H1 (cell line): Measurements from ENCODE around the gene NTRK2. TPM values are rescaled to one million over a fixed set of nuclear protein-coding genes. Genes with fewer than 3 reads are reported as not detected.

Experiments used
- CTCF ChIA-PET: fragments of 300-600 bp; sonication (Branson Sonifier 250); formaldehyde crosslinking; loops from one replicate; lab custom pipeline; 2021; ENCODE audit not compliant: partially characterized antibody; lab: Charles Lee
- POLR2A ChIA-PET: fragments of 300-600 bp; sonication (Branson Sonifier 250); formaldehyde crosslinking; loops from one replicate; lab custom pipeline; 2021; ENCODE audit warnings: inconsistent platforms; ENCODE audit not compliant: partially characterized antibody; lab: Charles Lee
- DNase-seq, 2 experiments: peaks; one replicate each; pipeline versions ENCODE4 v3.0.0 to v3.0.0-alpha.2; 2010 to 2022; ENCODE audit warnings: low spot score in 2 of 2, low read depth in 1 of 2, mixed read lengths in 1 of 2
- FAIRE-seq: peaks from 2 replicates; lab custom pipeline; 2011; peaks lifted over from hg19 to GRCh38; lab: Jason Lieb, UNC
- H2AFZ ChIP-seq: 2 replicates; pipeline ENCODE4 v1.8.1; 2012; ENCODE audit warnings: low read length, inconsistent platforms
- H2AK5ac ChIP-seq: 2 replicates; pipeline ENCODE4 v1.6.1; 2013; ENCODE audit warnings: low read depth, low read length
- H2BK120ac ChIP-seq: replicated peaks from 2 replicates; pipeline ENCODE3; 2013; ENCODE audit warnings: low read depth, low read length, inconsistent platforms
- H2BK12ac ChIP-seq: 2 replicates; pipeline ENCODE4 v1.6.1; 2013; ENCODE audit warnings: low read depth, low read length
- H2BK15ac ChIP-seq: 2 replicates; pipeline ENCODE4 v1.6.1; 2013; ENCODE audit warnings: low read length
- H2BK20ac ChIP-seq: 2 replicates; pipeline ENCODE4 v1.6.1; 2013; ENCODE audit warnings: low read length
- H2BK5ac ChIP-seq: 2 replicates; pipeline ENCODE4 v1.6.1; 2013; ENCODE audit warnings: low read depth, low read length
- H3K14ac ChIP-seq: 2 replicates; pipeline ENCODE4 v1.6.1; 2013; ENCODE audit warnings: inconsistent platforms; ENCODE audit not compliant: insufficient read length
- H3K18ac ChIP-seq: 2 replicates; pipeline ENCODE4 v1.6.1; 2013; ENCODE audit warnings: low read length; ENCODE audit errors: extremely low read depth
- H3K23ac ChIP-seq: 2 replicates; pipeline ENCODE4 v1.6.1; 2013; ENCODE audit warnings: inconsistent platforms; ENCODE audit not compliant: insufficient read length
- H3K23me2 ChIP-seq: 2 replicates; pipeline ENCODE4 v1.6.1; 2013; ENCODE audit warnings: low read depth, low read length
- H3K27ac ChIP-seq: 2 replicates; pipeline ENCODE4 v1.6.1; 2011; ENCODE audit warnings: low read depth, low read length, inconsistent platforms
- H3K27me3 ChIP-seq, 4 experiments: replicated peaks in 1 of 4; 1 replicate in 1 of 4; 2 replicates in 3 of 4; pipeline versions ENCODE4 v1.6.1 to v1.8.1; 2011 to 2013; ENCODE audit warnings: low read length in 3 of 4, mild to moderate bottlenecking in 3 of 4, inconsistent platforms in 2 of 4, mixed read lengths in 2 of 4, moderate library complexity in 1 of 4; ENCODE audit not compliant: control insufficient read depth in 3 of 4, insufficient read depth in 3 of 4; ENCODE audit errors: extremely low read depth in 1 of 4
- H3K36me3 ChIP-seq, 4 experiments: 2 replicates each; pipeline versions ENCODE4 v1.6.1 to v1.8.1; 2011 to 2013; ENCODE audit warnings: mild to moderate bottlenecking in 4 of 4, low read length in 3 of 4, moderate library complexity in 2 of 4, control low read depth in 1 of 4, inconsistent platforms in 1 of 4; ENCODE audit not compliant: insufficient read depth in 4 of 4, control insufficient read depth in 2 of 4
- H3K4ac ChIP-seq: replicated peaks from 2 replicates; pipeline ENCODE3; 2013; ENCODE audit warnings: low read length, low read depth, mixed read lengths, inconsistent platforms; ENCODE audit not compliant: insufficient read length
- H3K4me1 ChIP-seq, 4 experiments: replicated peaks in 1 of 4; 1 replicate in 1 of 4; 2 replicates in 3 of 4; pipeline versions ENCODE4 v1.6.1 to v1.8.1; 2011 to 2013; ENCODE audit warnings: low read length in 3 of 4, inconsistent platforms in 2 of 4, mixed read lengths in 1 of 4; ENCODE audit not compliant: insufficient read depth in 4 of 4, control insufficient read depth in 3 of 4
- H3K4me2 ChIP-seq, 2 experiments: 2 replicates each; pipeline versions ENCODE4 v1.6.1 to v1.8.1; 2011 to 2013; ENCODE audit warnings: low read depth in 2 of 2, low read length in 2 of 2, control low read depth in 1 of 2, inconsistent platforms in 1 of 2, mild to moderate bottlenecking in 1 of 2; ENCODE audit not compliant: insufficient read depth in 1 of 2
- H3K4me3 ChIP-seq, 4 experiments: fragments of 200-600, 300-600 bp in 1 of 4; sonication (generic), shearing (Covaris generic), sonication (Bioruptor Twin) in 1 of 4; 2 replicates each; pipeline versions ENCODE4 v1.5.1 to v1.8.1; 2011 to 2016; ENCODE audit warnings: low read length in 4 of 4, low read depth in 3 of 4, control low read depth in 2 of 4, inconsistent platforms in 2 of 4, mild to moderate bottlenecking in 2 of 4, mixed read lengths in 1 of 4, moderate library complexity in 1 of 4; ENCODE audit not compliant: insufficient read depth in 2 of 4; ENCODE audit errors: extremely low read depth in 1 of 4
- H3K56ac ChIP-seq: replicated peaks from 2 replicates; pipeline ENCODE3; 2013; ENCODE audit warnings: low read depth, mild to moderate bottlenecking, mixed read lengths, low read length, inconsistent platforms; ENCODE audit not compliant: insufficient read length
- H3K79me1 ChIP-seq: 2 replicates; pipeline ENCODE4 v1.6.1; 2013; ENCODE audit warnings: low read depth, low read length, control low read depth
- H3K79me2 ChIP-seq, 2 experiments: 2 replicates each; pipeline versions ENCODE4 v1.6.1 to v1.8.1; 2012 to 2013; ENCODE audit warnings: low read length in 2 of 2, mild to moderate bottlenecking in 2 of 2, inconsistent platforms in 1 of 2; ENCODE audit not compliant: insufficient read depth in 2 of 2, control insufficient read depth in 1 of 2
- H3K9ac ChIP-seq, 4 experiments: replicated peaks in 1 of 4; 1 replicate in 1 of 4; 2 replicates in 3 of 4; pipeline versions ENCODE4 v1.6.1 to v1.8.1; 2011 to 2013; ENCODE audit warnings: low read depth in 3 of 4, low read length in 3 of 4, control low read depth in 2 of 4, mild to moderate bottlenecking in 2 of 4, moderate library complexity in 2 of 4, inconsistent platforms in 1 of 4; ENCODE audit errors: extremely low read depth in 1 of 4
- H3K9me3 ChIP-seq, 2 experiments: 2 replicates each; pipeline versions ENCODE4 v1.6.1 to v1.8.1; 2012 to 2013; ENCODE audit warnings: mild to moderate bottlenecking in 2 of 2, moderate library complexity in 2 of 2, control low read depth in 1 of 2, inconsistent platforms in 1 of 2, low read depth in 1 of 2, low read length in 1 of 2, mixed read lengths in 1 of 2; ENCODE audit not compliant: insufficient read depth in 2 of 2
- H4K20me1 ChIP-seq, 2 experiments: replicated peaks in 1 of 2; 2 replicates each; pipeline versions ENCODE3 to v1.8.1; 2011 to 2013; ENCODE audit warnings: inconsistent platforms in 2 of 2, low read length in 2 of 2, mild to moderate bottlenecking in 1 of 2; ENCODE audit not compliant: insufficient read depth in 2 of 2, control insufficient read depth in 1 of 2
- H4K5ac ChIP-seq: 2 replicates; pipeline ENCODE4 v1.6.1; 2013; ENCODE audit warnings: low read length, low read depth, mixed read lengths, inconsistent platforms; ENCODE audit not compliant: insufficient read length
- H4K8ac ChIP-seq: 2 replicates; pipeline ENCODE4 v1.8.0; 2013; ENCODE audit warnings: mild to moderate bottlenecking, moderate library complexity, low read length, inconsistent platforms; ENCODE audit not compliant: insufficient read depth; ENCODE audit errors: extremely low read depth
- H4K91ac ChIP-seq: replicated peaks from 2 replicates; pipeline ENCODE3; 2013; ENCODE audit warnings: low read length, mixed read lengths, inconsistent platforms; ENCODE audit not compliant: insufficient read length
- BACH1 ChIP-seq: IDR thresholded peaks from 2 replicates; pipeline ENCODE4 v1.6.1; 2012; ENCODE audit warnings: low read length, improper control_type of control experiment
- EGR1 ChIP-seq: IDR thresholded peaks from 2 replicates; pipeline ENCODE4 v1.6.1; 2011; ENCODE audit warnings: low read depth, low read length, borderline replicate concordance
- EZH2 ChIP-seq: fragments of 200-600 bp; sonication (generic); IDR thresholded peaks from 2 replicates; pipeline ENCODE4 v1.7.1; 2012; ENCODE audit warnings: low read depth, mild to moderate bottlenecking, moderate library complexity, low read length, inconsistent platforms; ENCODE audit not compliant: severe bottlenecking
- KDM4A ChIP-seq: IDR thresholded peaks from one replicate; pipeline ENCODE4 v1.7.1; 2012; ENCODE audit warnings: low read depth, mild to moderate bottlenecking, moderate library complexity, low read length, inconsistent platforms; ENCODE audit not compliant: severe bottlenecking
- KDM5A ChIP-seq: fragments of 200-600 bp; IDR thresholded peaks from 2 replicates; pipeline ENCODE4 v1.7.1; 2012; ENCODE audit warnings: mild to moderate bottlenecking, low read length, inconsistent platforms, mixed read lengths
- NANOG ChIP-seq: IDR thresholded peaks from 2 replicates; pipeline ENCODE4 v1.6.1; 2011; ENCODE audit warnings: low read length, low read depth, mild to moderate bottlenecking, inconsistent platforms; ENCODE audit not compliant: insufficient read depth, poor library complexity, severe bottlenecking
- RXRA ChIP-seq: IDR thresholded peaks from 2 replicates; pipeline ENCODE4 v1.6.1; 2011; ENCODE audit warnings: low read depth, mild to moderate bottlenecking, low read length, moderate library complexity; ENCODE audit not compliant: insufficient read depth
- SIN3A ChIP-seq, 2 experiments: IDR thresholded peaks in 1 of 2; conservative IDR thresholded peaks in 1 of 2; 2 replicates each; pipeline ENCODE4 v1.6.1; 2011 to 2012; ENCODE audit warnings: low read length in 2 of 2, improper control_type of control experiment in 1 of 2, low read depth in 1 of 2, mild to moderate bottlenecking in 1 of 2
- SIX5 ChIP-seq: IDR thresholded peaks from 2 replicates; pipeline ENCODE4 v1.6.1; 2011; ENCODE audit warnings: mild to moderate bottlenecking, low read depth, low read length
- WGBS, 2 experiments: shearing (Covaris generic) in 1 of 2; methylation state at CpG; one replicate each; pipeline versions ENCODE4 v1.1.6 to v1.1.7; 2013 to 2015; ENCODE audit warnings: low lambda C conversion rate in 2 of 2, mixed read lengths in 2 of 2, inconsistent platforms in 1 of 2, low coverage in 1 of 2, missing lambda C conversion rate in 1 of 2; ENCODE audit not compliant: insufficient replicate concordance in 2 of 2, insufficient coverage in 1 of 2, insufficient read length in 1 of 2; ENCODE audit errors: extremely low coverage in 1 of 2, missing lambda C conversion rate in 1 of 2; 5-methylcytosine and 5-hydroxymethylcytosine counted together
- polyA plus RNA-seq, 7 experiments: library from polyadenylated mRNA; depleted of rRNA in 3 of 7; stranded (reverse) in 5 of 7; unstranded in 2 of 7; fragments of >200 nt in 5 of 7; fragments of 200-250 nt in 2 of 7; gene quantifications; 1 replicate in 5 of 7; 2 replicates in 1 of 7; 4 replicates in 1 of 7; pipeline versions ENCODE4 v1.2.1 to v1.2.3, GENCODE V29; 2011 to 2013; ENCODE audit warnings: missing spikeins in 2 of 7, mixed read lengths in 2 of 7
- total RNA-seq: library from RNA; stranded (reverse); fragmentation: NEBNext Ultra II Directional; extraction: Animal tissue kit (Norgen Biotek cat#: 25700); gene quantifications from 2 replicates; pipeline ENCODE4 v1.2.1, GENCODE V29; 2021
- TF ChIP-seq, protein P1 (sequence below): IDR thresholded peaks from 2 replicates; pipeline ENCODE4 v1.6.1; 2012; ENCODE audit warnings: inconsistent platforms
- TF ChIP-seq, protein P2 (sequence below): IDR thresholded peaks from 2 replicates; pipeline ENCODE4 v1.6.1; 2011; ENCODE audit warnings: low read depth, mild to moderate bottlenecking, low read length; ENCODE audit not compliant: insufficient read depth

Gene NTRK2
- total and polyA plus RNA-seq, 2 of the 8 experiments (the other 6 are each of a cell fraction or from before 2014, with no cell fraction given) = 0.03 to 0.04 TPM

DNA sequence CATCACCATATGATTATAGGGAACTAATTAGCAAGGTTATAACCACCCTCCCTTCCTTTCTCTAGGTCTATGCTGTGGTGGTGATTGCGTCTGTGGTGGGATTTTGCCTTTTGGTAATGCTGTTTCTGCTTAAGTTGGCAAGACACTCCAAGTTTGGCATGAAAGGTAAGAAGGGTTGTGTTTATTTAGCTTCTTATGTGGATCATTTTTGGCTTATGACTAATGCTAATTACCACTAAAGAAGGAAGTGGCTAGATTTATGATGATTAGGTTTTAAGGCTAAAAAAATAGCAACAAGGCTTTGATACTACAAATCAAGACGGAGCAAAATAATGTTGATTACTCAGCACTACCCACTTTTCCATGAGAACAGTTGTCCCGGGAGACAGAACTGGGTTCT, 82.4 kb downstream of the NTRK2 start:
- Histone ChIP-seq H3K4me1 (no peaks in the 10 kb centered on the region; a peak in 1 of 7 replicates), H4K5ac (no peak overlapping the region), H2AK5ac (no peak overlapping the region), H3K23ac (no peak overlapping the region), H2BK120ac (no peak overlapping the region), H3K23me2 (no peaks in the 10 kb centered on the region), H2AFZ (no peak overlapping the region), H3K27me3 (no peaks in the 10 kb centered on the region), H3K27ac (no peak overlapping the region), H3K56ac (no peak overlapping the region), H3K18ac (no peak overlapping the region), H3K4me2 (no peak overlapping the region), H4K91ac (no peak overlapping the region), H3K4me3 (no peak overlapping the region), H3K9me3 (no peaks in the 10 kb centered on the region), H2BK12ac (no peak overlapping the region), H3K79me1 (no peaks in the 10 kb centered on the region), H2BK15ac (no peak overlapping the region), H2BK5ac (no peak overlapping the region), H3K36me3 (no peaks in the 10 kb centered on the region), H3K9ac (no peak overlapping the region), H3K79me2 (no peaks in the 10 kb centered on the region), H2BK20ac (no peak overlapping the region), H3K4ac (no peak overlapping the region), H4K20me1 (no peaks in the 10 kb centered on the region)
- FAIRE-seq (no peak), DNase-seq (no peak)
- CTCF ChIA-PET = interaction anchor here (1.5 kb wide), 1 partner anchor 28 kb away, joined by 5 read pairs; no protein-coding TSS in a partner anchor
- POLR2A ChIA-PET = no interaction called here
- 85% methylated on average over 3 of the region's 3 CpGs; no CpG with 5 or more reads in 1 of the 2 experiments for WGBS, 2 experiments
- TF ChIP-seq EZH2 (no peak), RXRA (no peak), SIX5 (no peak), NANOG (no peak), EGR1 (no peak), SIN3A (conservative IDR thresholded peaks at IDR 0.05 in 1 of 2, IDR thresholded peaks at IDR 0.05 in 1 of 2; ENCODE audit: low read depth in 1 of 2, low read length in 2 of 2) (no peak), KDM5A (no peak), KDM4A (no peak), BACH1 (no peak)
- TF ChIP-seq, protein P1, sequence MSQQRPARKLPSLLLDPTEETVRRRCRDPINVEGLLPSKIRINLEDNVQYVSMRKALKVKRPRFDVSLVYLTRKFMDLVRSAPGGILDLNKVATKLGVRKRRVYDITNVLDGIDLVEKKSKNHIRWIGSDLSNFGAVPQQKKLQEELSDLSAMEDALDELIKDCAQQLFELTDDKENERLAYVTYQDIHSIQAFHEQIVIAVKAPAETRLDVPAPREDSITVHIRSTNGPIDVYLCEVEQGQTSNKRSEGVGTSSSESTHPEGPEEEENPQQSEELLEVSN = no peak
- TF ChIP-seq, protein P2, sequence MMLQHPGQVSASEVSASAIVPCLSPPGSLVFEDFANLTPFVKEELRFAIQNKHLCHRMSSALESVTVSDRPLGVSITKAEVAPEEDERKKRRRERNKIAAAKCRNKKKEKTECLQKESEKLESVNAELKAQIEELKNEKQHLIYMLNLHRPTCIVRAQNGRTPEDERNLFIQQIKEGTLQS = no peak
- TF ChIP-seq, all 59 proteins: peak for 0
- no peak overlapping the region for H3K14ac ChIP-seq
- no peak overlapping the region for H4K8ac ChIP-seq
